HCT116 (cell line): ENCODE measurements around the gene TNNT2. TPM values are rescaled to one million over a fixed set of nuclear protein-coding genes. Genes with fewer than 3 reads are reported as not detected.

ENCODE experiments used
- ATAC-seq: fragments of 200-7000 bp; cut with Tn5 transposase; 2 replicates; pipeline ENCODE4 v1.9.1; 2020; ENCODE audit warnings: mild to moderate bottlenecking, moderate library complexity
- BruUV-seq: library from RNA; stranded (reverse); fragments of 400-500 nt; replicated peaks from 2 replicates; lab custom pipeline; 2021; lab: Mats Ljungman, UMichigan
- CTCF ChIA-PET: fragments of 300-600 bp; sonication (Branson Sonifier 250); formaldehyde crosslinking; loops from one replicate; lab custom pipeline; 2021; ENCODE audit warnings: antibody characterized with exemption; lab: Charles Lee
- POLR2A ChIA-PET: fragments of 300-600, 350-600 bp; sonication (Branson Sonifier 250); formaldehyde crosslinking; loops from one replicate; lab custom pipeline; 2021; ENCODE audit warnings: antibody characterized with exemption; lab: Charles Lee
- RAD21 ChIA-PET, 2 experiments: fragments of 300-600 bp; sonication (Branson Sonifier 250); formaldehyde crosslinking; loops; one replicate each; lab custom pipeline; 2023; ENCODE audit warnings: low total read pairs in 2 of 2; ENCODE audit not compliant: uncharacterized antibody in 2 of 2, unreplicated experiment in 2 of 2, low non-redundant PET in 1 of 2; lab: Charles Lee
- DNase-seq: peaks from one replicate; pipeline ENCODE4 v3.0.0-alpha.2; 2010; ENCODE audit warnings: low read depth, low spot score
- H2AFZ ChIP-seq: fragments of 200-600 bp; shearing (Covaris generic), sonication (generic); 2 replicates; pipeline ENCODE4 v1.6.1; 2017; ENCODE audit warnings: low read depth, mixed run types, mixed read lengths, antibody characterized with exemption, low read length; ENCODE audit not compliant: poor library complexity, severe bottlenecking
- H3K27ac ChIP-seq: 2 replicates; pipeline ENCODE4 v1.5.1; 2012; ENCODE audit warnings: low read depth, low read length
- H3K27me3 ChIP-seq: fragments of 200-600 bp; sonication (generic); 2 replicates; pipeline ENCODE4 v1.6.1; 2016; ENCODE audit warnings: mixed run types, low read length, mixed read lengths; ENCODE audit not compliant: insufficient read depth
- H3K36me3 ChIP-seq, 2 experiments: fragments of 200-500 bp in 1 of 2; fragments of 200-600 bp in 1 of 2; sonication (Bioruptor generic) in 1 of 2; sonication (generic) in 1 of 2; 2 replicates each; pipeline versions ENCODE4 v1.5.1 to v1.6.1; 2014 to 2016; ENCODE audit warnings: low read length in 2 of 2, inconsistent platforms in 1 of 2, mixed read lengths in 1 of 2, mixed run types in 1 of 2; ENCODE audit not compliant: insufficient read depth in 2 of 2, control insufficient read depth in 1 of 2
- H3K4me1 ChIP-seq, 2 experiments: fragments of 200-600 bp in 1 of 2; sonication (generic) in 1 of 2; 2 replicates each; pipeline versions ENCODE4 v1.5.1 to v1.6.1; 2012 to 2017; ENCODE audit warnings: low read length in 2 of 2, inconsistent platforms in 1 of 2, mild to moderate bottlenecking in 1 of 2, mixed read lengths in 1 of 2, mixed run types in 1 of 2, moderate library complexity in 1 of 2; ENCODE audit not compliant: insufficient read depth in 2 of 2, control insufficient read depth in 1 of 2
- H3K4me2 ChIP-seq: fragments of 200-600 bp; sonication (generic); 2 replicates; pipeline ENCODE4 v1.6.1; 2017; ENCODE audit warnings: mixed run types, low read length, mixed read lengths
- H3K4me3 ChIP-seq, 2 experiments: fragments of 200-600 bp in 1 of 2; sonication (generic) in 1 of 2; replicated peaks in 1 of 2; 2 replicates each; pipeline ENCODE4 v1.5.1; 2011 to 2016; ENCODE audit warnings: low read length in 2 of 2, control low read depth in 1 of 2, low read depth in 1 of 2, mild to moderate bottlenecking in 1 of 2, mixed read lengths in 1 of 2, mixed run types in 1 of 2
- H3K79me2 ChIP-seq: fragments of 200-600 bp; sonication (generic); 2 replicates; pipeline ENCODE4 v1.6.1; 2017; ENCODE audit warnings: mild to moderate bottlenecking, mixed run types, low read length, moderate library complexity, mixed read lengths; ENCODE audit not compliant: insufficient read depth
- H3K9ac ChIP-seq: fragments of 200-600 bp; sonication (generic); 2 replicates; pipeline ENCODE4 v1.6.1; 2016; ENCODE audit warnings: low read length, mixed read lengths
- H3K9me2 ChIP-seq: fragments of 200-600 bp; sonication (generic), shearing (Covaris generic); 2 replicates; pipeline ENCODE4 v1.6.1; 2017; ENCODE audit warnings: mixed run types, mild to moderate bottlenecking, moderate library complexity; ENCODE audit not compliant: insufficient read depth
- H3K9me3 ChIP-seq, 2 experiments: fragments of 200-500 bp in 1 of 2; fragments of 200-600 bp in 1 of 2; sonication (Bioruptor generic) in 1 of 2; sonication (generic) in 1 of 2; 2 replicates each; pipeline ENCODE4 v1.6.1; 2014 to 2017; ENCODE audit warnings: low read length in 2 of 2, mixed read lengths in 2 of 2, inconsistent platforms in 1 of 2, low read depth in 1 of 2, mild to moderate bottlenecking in 1 of 2, mixed run types in 1 of 2, moderate library complexity in 1 of 2; ENCODE audit not compliant: control insufficient read depth in 1 of 2, insufficient read depth in 1 of 2
- H4K20me1 ChIP-seq: fragments of 200-600 bp; sonication (generic), shearing (Covaris generic); 2 replicates; pipeline ENCODE4 v1.6.1; 2017; ENCODE audit warnings: mixed run types, mild to moderate bottlenecking, moderate library complexity; ENCODE audit not compliant: insufficient read depth
- CBX3 ChIP-seq: IDR thresholded peaks from 2 replicates; pipeline ENCODE4 v1.6.1; 2012; ENCODE audit warnings: low read depth
- EGR1 ChIP-seq: IDR thresholded peaks from 2 replicates; pipeline ENCODE4 v1.6.1; 2012; ENCODE audit warnings: low read depth
- EZH2 ChIP-seq: fragments of 200-600 bp; sonication (generic); IDR thresholded peaks from 2 replicates; pipeline ENCODE4 v1.6.1; 2017; ENCODE audit warnings: antibody characterized with exemption, mixed run types
- EZH2phosphoT487 ChIP-seq: fragments of 200-600 bp; IDR thresholded peaks from 2 replicates; pipeline ENCODE4 v1.6.1; 2018; ENCODE audit warnings: antibody characterized with exemption, borderline replicate concordance
- FOSL1 ChIP-seq: IDR thresholded peaks from 2 replicates; pipeline ENCODE4 v1.6.1; 2012; ENCODE audit warnings: low read depth
- JUND ChIP-seq: IDR thresholded peaks from 2 replicates; pipeline ENCODE4 v1.6.1; 2012
- POLR2A ChIP-seq: IDR thresholded peaks from 2 replicates; pipeline ENCODE4 v1.7.0; 2011; ENCODE audit warnings: borderline replicate concordance; ENCODE audit not compliant: insufficient read depth, insufficient read length; ENCODE audit errors: extremely low read depth
- POLR2AphosphoS5 ChIP-seq: IDR thresholded peaks from 2 replicates; pipeline ENCODE4 v1.6.1; 2011; ENCODE audit warnings: mild to moderate bottlenecking, low read depth, low read length, moderate library complexity
- RAD21 ChIP-seq: IDR thresholded peaks from 2 replicates; pipeline ENCODE4 v1.6.1; 2012; ENCODE audit warnings: low read depth, mild to moderate bottlenecking
- SIN3A ChIP-seq: IDR thresholded peaks from 2 replicates; pipeline ENCODE4 v1.6.1; 2012; ENCODE audit warnings: low read depth
- SP1 ChIP-seq: IDR thresholded peaks from 2 replicates; pipeline ENCODE4 v1.6.1; 2012; ENCODE audit warnings: low read depth
- SRF ChIP-seq: IDR thresholded peaks from 2 replicates; pipeline ENCODE4 v1.6.1; 2012; ENCODE audit warnings: low read depth
- intact Hi-C: fragments of 100-400 bp; cut with micrococcal nuclease; formaldehyde crosslinking; loops from 2 replicates; pipeline ENCODE4 v1.10.0; 2022
- total RNA-seq: library from RNA; stranded (reverse); gene quantifications from one replicate; pipeline ENCODE4 v1.2.1, GENCODE V29; 2021; ENCODE audit not compliant: unreplicated experiment
- TF ChIP-seq, protein P1 (sequence below): IDR thresholded peaks from 2 replicates; pipeline ENCODE4 v1.6.1; 2011; ENCODE audit warnings: mild to moderate bottlenecking, low read length, moderate library complexity; ENCODE audit not compliant: insufficient replicate concordance; ENCODE audit errors: extremely low read depth
- TF ChIP-seq, protein P2 (sequence below), 3 experiments: fragments of 200-600 bp in 1 of 3; sonication (generic) in 1 of 3; IDR thresholded peaks in 2 of 3; conservative IDR thresholded peaks in 1 of 3; 2 replicates each; pipeline ENCODE4 v1.5.1; 2012 to 2017; ENCODE audit warnings: low read depth in 2 of 3, low read length in 2 of 3, antibody characterized with exemption in 1 of 3, borderline replicate concordance in 1 of 3, control low read depth in 1 of 3, mild to moderate bottlenecking in 1 of 3, mixed read lengths in 1 of 3, mixed run types in 1 of 3, moderate library complexity in 1 of 3; ENCODE audit not compliant: insufficient read depth in 1 of 3
- TF ChIP-seq, protein P3 (sequence below): IDR thresholded peaks from 2 replicates; pipeline ENCODE4 v1.6.1; 2012

Gene TNNT2
- total RNA-seq, 1 experiment from 2014 or later, result 2.0 TPM

DNA sequence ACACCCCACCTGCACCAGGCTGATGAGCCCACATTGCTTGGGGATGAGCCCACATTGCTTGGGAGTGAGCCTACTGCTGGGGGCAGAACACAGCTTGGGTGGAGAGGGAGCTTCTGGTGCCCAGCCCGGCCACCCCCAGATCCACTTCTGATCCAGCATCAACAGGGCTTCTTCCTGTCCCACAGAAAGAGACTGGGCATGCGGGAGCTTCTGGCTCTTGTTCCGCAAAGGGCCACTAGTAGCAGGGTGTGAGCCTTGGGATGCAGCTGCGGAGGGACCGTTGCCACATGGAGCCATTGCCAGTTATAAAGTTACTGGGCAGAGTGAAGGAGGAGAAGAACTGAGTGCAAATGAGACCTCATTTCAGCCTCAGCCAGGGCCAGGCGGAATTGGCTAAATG lies 57.8 kb downstream of the TNNT2 start:
- POLR2A ChIA-PET, result no interaction called here
- Histone ChIP-seq H3K4me3 (no peak overlapping the region), H3K79me2 (no peaks in the 10 kb centered on the region), H4K20me1 (no peaks in the 10 kb centered on the region), H3K4me1 (no peaks in the 10 kb centered on the region), H3K9ac (no peak overlapping the region), H3K4me2 (no peak overlapping the region), H3K27me3 (no peaks in the 10 kb centered on the region), H3K36me3 (no peaks in the 10 kb centered on the region), H2AFZ (no peak overlapping the region), H3K27ac (no peak overlapping the region), H3K9me2 (no peaks in the 10 kb centered on the region), H3K9me3 (no peaks in the 10 kb centered on the region)
- DNase-seq (no peak), ATAC-seq (no peak)
- CTCF ChIA-PET, result interaction anchor here (1.3 kb wide), 1 partner anchor 116 kb away, joined by 4 read pairs; no protein-coding TSS in a partner anchor
- no peak for TF ChIP-seq EZH2
- no peak for TF ChIP-seq SIN3A
- no peak for TF ChIP-seq POLR2AphosphoS5
- TF ChIP-seq CBX3, result no peak
- TF ChIP-seq FOSL1, result no peak
- no peak for TF ChIP-seq SRF
- TF ChIP-seq EZH2phosphoT487, result no peak
- no peak for TF ChIP-seq RAD21
- no peak for TF ChIP-seq JUND
- no peak for TF ChIP-seq POLR2A
- TF ChIP-seq, protein P1, sequence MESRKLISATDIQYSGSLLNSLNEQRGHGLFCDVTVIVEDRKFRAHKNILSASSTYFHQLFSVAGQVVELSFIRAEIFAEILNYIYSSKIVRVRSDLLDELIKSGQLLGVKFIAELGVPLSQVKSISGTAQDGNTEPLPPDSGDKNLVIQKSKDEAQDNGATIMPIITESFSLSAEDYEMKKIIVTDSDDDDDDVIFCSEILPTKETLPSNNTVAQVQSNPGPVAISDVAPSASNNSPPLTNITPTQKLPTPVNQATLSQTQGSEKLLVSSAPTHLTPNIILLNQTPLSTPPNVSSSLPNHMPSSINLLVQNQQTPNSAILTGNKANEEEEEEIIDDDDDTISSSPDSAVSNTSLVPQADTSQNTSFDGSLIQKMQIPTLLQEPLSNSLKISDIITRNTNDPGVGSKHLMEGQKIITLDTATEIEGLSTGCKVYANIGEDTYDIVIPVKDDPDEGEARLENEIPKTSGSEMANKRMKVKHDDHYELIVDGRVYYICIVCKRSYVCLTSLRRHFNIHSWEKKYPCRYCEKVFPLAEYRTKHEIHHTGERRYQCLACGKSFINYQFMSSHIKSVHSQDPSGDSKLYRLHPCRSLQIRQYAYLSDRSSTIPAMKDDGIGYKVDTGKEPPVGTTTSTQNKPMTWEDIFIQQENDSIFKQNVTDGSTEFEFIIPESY, result no peak
- TF ChIP-seq, protein P2, sequence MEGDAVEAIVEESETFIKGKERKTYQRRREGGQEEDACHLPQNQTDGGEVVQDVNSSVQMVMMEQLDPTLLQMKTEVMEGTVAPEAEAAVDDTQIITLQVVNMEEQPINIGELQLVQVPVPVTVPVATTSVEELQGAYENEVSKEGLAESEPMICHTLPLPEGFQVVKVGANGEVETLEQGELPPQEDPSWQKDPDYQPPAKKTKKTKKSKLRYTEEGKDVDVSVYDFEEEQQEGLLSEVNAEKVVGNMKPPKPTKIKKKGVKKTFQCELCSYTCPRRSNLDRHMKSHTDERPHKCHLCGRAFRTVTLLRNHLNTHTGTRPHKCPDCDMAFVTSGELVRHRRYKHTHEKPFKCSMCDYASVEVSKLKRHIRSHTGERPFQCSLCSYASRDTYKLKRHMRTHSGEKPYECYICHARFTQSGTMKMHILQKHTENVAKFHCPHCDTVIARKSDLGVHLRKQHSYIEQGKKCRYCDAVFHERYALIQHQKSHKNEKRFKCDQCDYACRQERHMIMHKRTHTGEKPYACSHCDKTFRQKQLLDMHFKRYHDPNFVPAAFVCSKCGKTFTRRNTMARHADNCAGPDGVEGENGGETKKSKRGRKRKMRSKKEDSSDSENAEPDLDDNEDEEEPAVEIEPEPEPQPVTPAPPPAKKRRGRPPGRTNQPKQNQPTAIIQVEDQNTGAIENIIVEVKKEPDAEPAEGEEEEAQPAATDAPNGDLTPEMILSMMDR (IDR thresholded peaks at IDR 0.05 in 2 of 3, conservative IDR thresholded peaks at IDR 0.05 in 1 of 3; ENCODE audit: borderline replicate concordance in 1 of 3, insufficient read depth in 1 of 3, low read depth in 2 of 3, low read length in 2 of 3), result no peak
- no peak for TF ChIP-seq EGR1
- no peak for TF ChIP-seq SP1
- TF ChIP-seq, protein P3, sequence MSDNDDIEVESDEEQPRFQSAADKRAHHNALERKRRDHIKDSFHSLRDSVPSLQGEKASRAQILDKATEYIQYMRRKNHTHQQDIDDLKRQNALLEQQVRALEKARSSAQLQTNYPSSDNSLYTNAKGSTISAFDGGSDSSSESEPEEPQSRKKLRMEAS, result no peak
- intact Hi-C loops, result no loop called here
- BruUV-seq, result no TSS peak
- RAD21 ChIA-PET, result no interaction called here
